ENCODE data around the gene ZNF17.

Gene ZNF17

GRCh38 chr19:57382806-57383488 lies 28.0 kb upstream of the ZNF17 start:
- Histone ChIP-seq H3K4me2 (ENCODE audit: low read depth, low read length, poor library complexity, severe bottlenecking) (no peak overlapping the region), H3K9me3 (ENCODE audit: insufficient read depth, low read length) (peaks cover 2% of the 10 kb centered on the region; the same call in 1 of the 2 replicates), H2AFZ (ENCODE audit: low read depth, low read length, severe bottlenecking) (no peak overlapping the region), H3K36me3 (ENCODE audit: low read length) (peaks cover 6% of the 10 kb centered on the region), H3F3A (ENCODE audit: insufficient read depth) (no peaks in the 10 kb centered on the region), H3K4me3 (ENCODE audit: insufficient read depth, low read length, poor library complexity, severe bottlenecking) (no peak overlapping the region), H3K9ac (ENCODE audit: low read length) (no peak overlapping the region), H3K79me2 (ENCODE audit: insufficient read depth, low read length) (no peaks in the 10 kb centered on the region), H3K9me2 (replicated peaks; ENCODE audit: insufficient read depth, low read length) (no peaks in the 10 kb centered on the region), H4K20me1 (ENCODE audit: low read depth, low read length) (no peaks in the 10 kb centered on the region), H3K27me3 (ENCODE audit: low read length) (no peaks in the 10 kb centered on the region), H3K27ac (ENCODE audit: low read depth, low read length) (no peak overlapping the region)
- TF ChIP-seq CTCF (IDR thresholded peaks at IDR 0.05; ENCODE audit: insufficient read depth, low read length, poor library complexity, severe bottlenecking) (no peak), EZH2phosphoT487 (conservative IDR thresholded peaks at IDR 0.05; ENCODE audit: low read length) (no peak)

DNA sequence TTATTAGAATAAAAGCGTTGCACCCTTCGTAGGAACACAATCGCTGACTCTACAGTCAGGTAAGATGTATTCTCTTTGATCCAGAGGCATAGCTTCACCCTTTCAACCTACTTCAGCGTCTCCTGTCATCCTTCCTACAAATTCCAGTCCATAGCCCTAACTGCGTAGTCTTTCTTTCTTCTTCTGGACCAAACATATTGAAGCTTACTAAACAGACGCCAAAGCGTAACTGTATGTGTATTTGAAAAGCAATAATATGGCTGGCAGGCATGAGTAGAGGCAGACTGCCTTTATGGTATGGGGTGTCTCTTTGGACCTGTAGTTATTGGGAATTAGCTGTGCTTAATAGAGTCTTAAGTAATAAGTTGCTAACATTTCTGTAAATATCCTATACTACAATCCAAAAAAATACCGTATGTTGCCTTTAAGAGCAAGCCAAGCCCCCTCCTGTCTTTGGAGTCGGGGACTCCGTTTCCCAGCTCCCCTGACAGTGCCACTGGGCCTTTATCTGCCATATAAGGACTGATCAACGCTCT lies 21.7 kb upstream of the ZNF17 start:
- H3K9me2 ChIP-seq (replicated peaks; ENCODE audit: insufficient read depth, low read length) = no peaks in the 10 kb centered on the region
- H3K4me2 ChIP-seq (ENCODE audit: low read depth, low read length, poor library complexity, severe bottlenecking) = peak overlapping the region; percentile 87
- H3K27me3 ChIP-seq (ENCODE audit: low read length) = no peaks in the 10 kb centered on the region
- H4K20me1 ChIP-seq (ENCODE audit: low read depth, low read length) = no peaks in the 10 kb centered on the region
- H3K27ac ChIP-seq (ENCODE audit: low read depth, low read length) = peak overlapping the region; percentile 53
- no peaks in the 10 kb centered on the region; the same call in 1 of the 2 replicates for H3K36me3 ChIP-seq (ENCODE audit: low read length)
- H3F3A ChIP-seq (ENCODE audit: insufficient read depth) = no peaks in the 10 kb centered on the region
- H2AFZ ChIP-seq (ENCODE audit: low read depth, low read length, severe bottlenecking) = peak overlapping the region; percentile 95
- H3K79me2 ChIP-seq (ENCODE audit: insufficient read depth, low read length) = peaks cover 41% of the 10 kb centered on the region
- TF ChIP-seq CTCF (IDR thresholded peaks at IDR 0.05; ENCODE audit: insufficient read depth, low read length, poor library complexity, severe bottlenecking) = no peak
- no peak for TF ChIP-seq EZH2phosphoT487 (conservative IDR thresholded peaks at IDR 0.05; ENCODE audit: low read length)
- peak overlapping the region; percentile 78 for H3K9ac ChIP-seq (ENCODE audit: low read length)
- peak overlapping the region; percentile 72 for H3K4me3 ChIP-seq (ENCODE audit: insufficient read depth, low read length, poor library complexity, severe bottlenecking)
- no peaks in the 10 kb centered on the region for H3K9me3 ChIP-seq (ENCODE audit: insufficient read depth, low read length)

DNA sequence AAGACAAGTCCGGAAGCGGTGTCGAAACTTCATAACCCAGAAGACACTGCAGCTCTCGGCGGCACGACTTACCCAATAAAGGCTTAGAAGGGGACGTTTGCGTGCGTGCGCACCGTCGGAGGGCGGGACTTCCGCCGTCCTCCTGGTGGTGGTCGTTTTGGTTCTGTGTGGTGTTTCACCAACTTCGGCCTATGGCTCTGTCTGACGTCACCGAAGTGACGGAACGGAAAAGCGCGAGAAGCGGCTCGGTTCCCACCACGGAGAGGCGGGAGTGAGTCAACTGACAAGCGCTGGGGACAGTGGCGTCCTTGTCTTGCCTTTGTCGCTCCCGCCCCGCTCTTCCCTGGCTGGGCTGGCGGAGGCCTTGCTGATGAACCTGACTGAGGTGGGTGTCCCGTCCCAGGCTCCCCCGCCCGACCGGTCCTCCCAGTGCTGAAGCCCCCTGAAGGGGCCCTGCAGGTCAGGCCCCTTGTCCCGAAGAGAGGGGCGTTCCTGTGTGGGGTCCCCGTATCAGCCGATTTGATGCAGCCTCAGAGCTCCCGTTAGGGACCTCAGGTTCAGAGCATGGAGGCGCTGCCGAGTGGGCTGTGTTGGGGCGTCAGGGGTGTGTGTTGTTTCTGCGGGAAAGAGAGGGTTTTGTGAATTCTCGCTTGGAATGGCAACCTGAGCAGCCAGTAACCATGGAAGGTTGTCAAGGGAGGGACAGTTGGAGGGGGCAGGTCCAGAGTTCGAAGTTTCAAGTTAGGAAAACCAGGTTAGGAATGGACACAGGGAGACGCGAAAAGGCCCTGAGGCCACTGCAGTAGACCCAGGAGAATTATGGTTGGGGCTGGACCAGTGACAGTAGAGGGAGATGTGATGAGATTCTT lies 21.0 kb upstream of the ZNF17 start, which contains the start of gene ZNF548:
Gene ZNF548, plus strand, starts transcription at position 125 of the 869 bp plus-strand sequence. Its CDS starts 246 bp downstream, at position 371.
- TF ChIP-seq CTCF (IDR thresholded peaks at IDR 0.05; ENCODE audit: insufficient read depth, low read length, poor library complexity, severe bottlenecking) (no peak), EZH2phosphoT487 (conservative IDR thresholded peaks at IDR 0.05; ENCODE audit: low read length) (no peak)
- peaks cover 45% of the 10 kb centered on the region for H3K79me2 ChIP-seq (ENCODE audit: insufficient read depth, low read length)

More for the DNA sequence above, 21.0 kb upstream of the ZNF17 start, which contains the start of gene ZNF548:
- no peaks in the 10 kb centered on the region; the same call in 1 of the 2 replicates for H3K36me3 ChIP-seq (ENCODE audit: low read length)
- no peaks in the 10 kb centered on the region for H3F3A ChIP-seq (ENCODE audit: insufficient read depth)
- H3K27ac ChIP-seq (ENCODE audit: low read depth, low read length) = peak within 1 kb of the TSS; percentile 53
- H3K9me3 ChIP-seq (ENCODE audit: insufficient read depth, low read length) = no peaks in the 10 kb centered on the region
- H2AFZ ChIP-seq (ENCODE audit: low read depth, low read length, severe bottlenecking) = peak within 1 kb of the TSS; percentile 95
- H4K20me1 ChIP-seq (ENCODE audit: low read depth, low read length) = no peaks in the 10 kb centered on the region
- peak within 1 kb of the TSS; percentile 78 for H3K9ac ChIP-seq (ENCODE audit: low read length)
- no peaks in the 10 kb centered on the region for H3K9me2 ChIP-seq (replicated peaks; ENCODE audit: insufficient read depth, low read length)
- H3K4me3 ChIP-seq (ENCODE audit: insufficient read depth, low read length, poor library complexity, severe bottlenecking) = peak within 1 kb of the TSS; percentile 72
- H3K4me2 ChIP-seq (ENCODE audit: low read depth, low read length, poor library complexity, severe bottlenecking) = peak within 1 kb of the TSS; percentile 87
- no peaks in the 10 kb centered on the region for H3K27me3 ChIP-seq (ENCODE audit: low read length)
